Natural killer cell (primary cell): Measurements from ENCODE around the gene UBL4B. TPM values are rescaled to one million over a fixed set of nuclear protein-coding genes. Genes with fewer than 3 reads are reported as not detected.

ENCODE experiments used
- ATAC-seq, 3 donors: fragments of 150-1000 bp in 2 of 3; fragments of 200-7000 bp in 1 of 3; cut with Tn5 transposase; 1 replicate in 1 of 3; 2 replicates in 2 of 3; pipeline ENCODE4 v1.10.0; 2021; ENCODE audit warnings: mild to moderate bottlenecking in 2 of 3, moderate library complexity in 2 of 3
- DNase-seq, 2 donors: peaks; one replicate each; pipeline versions ENCODE4 v3.0.0 to v3.0.0-alpha.2; 2013 to 2021; ENCODE audit warnings: mixed read lengths in 1 of 2
- H3K27ac ChIP-seq: one replicate; pipeline ENCODE4 v1.5.1; 2013; ENCODE audit warnings: mild to moderate bottlenecking, low read length
- H3K27me3 ChIP-seq: one replicate; pipeline ENCODE4 v1.6.1; 2013; ENCODE audit warnings: low read length; ENCODE audit not compliant: control insufficient read depth, insufficient read depth
- H3K36me3 ChIP-seq: one replicate; pipeline ENCODE4 v1.6.1; 2013; ENCODE audit warnings: low read length; ENCODE audit not compliant: control insufficient read depth, insufficient read depth
- H3K4me1 ChIP-seq: one replicate; pipeline ENCODE4 v1.6.1; 2013; ENCODE audit warnings: low read length; ENCODE audit not compliant: control insufficient read depth, insufficient read depth
- H3K4me3 ChIP-seq: one replicate; pipeline ENCODE4 v1.5.1; 2013; ENCODE audit warnings: low read length
- H3K9me3 ChIP-seq: one replicate; pipeline ENCODE4 v1.6.1; 2013; ENCODE audit warnings: low read length; ENCODE audit not compliant: control insufficient read depth, insufficient read depth
- H3K27ac Mint-ChIP-seq, 2 donors: one replicate each; pipeline ENCODE4 v1.8.0; 2022; ENCODE audit warnings: mild to moderate bottlenecking in 2 of 2, mixed read lengths in 2 of 2, moderate library complexity in 1 of 2
- H3K27me3 Mint-ChIP-seq, 2 donors: one replicate each; pipeline ENCODE4 v1.8.0; 2022; ENCODE audit warnings: low read depth in 2 of 2, mixed read lengths in 2 of 2
- H3K36me3 Mint-ChIP-seq: one replicate; pipeline ENCODE4 v1.8.0; 2022; ENCODE audit warnings: mixed read lengths
- H3K4me1 Mint-ChIP-seq, 2 donors: one replicate each; pipeline ENCODE4 v1.8.0; 2022; ENCODE audit warnings: mixed read lengths in 2 of 2
- H3K4me3 Mint-ChIP-seq: one replicate; pipeline ENCODE4 v1.8.0; 2022; ENCODE audit warnings: mild to moderate bottlenecking, moderate library complexity, mixed read lengths
- H3K9me3 Mint-ChIP-seq, 2 donors: one replicate each; pipeline ENCODE4 v1.8.0; 2022; ENCODE audit warnings: mixed read lengths in 2 of 2
- WGBS: methylation state at CpG from one replicate; pipeline ENCODE4 v1.1.7; 2013; ENCODE audit warnings: missing lambda C conversion rate; ENCODE audit not compliant: insufficient coverage; 5-methylcytosine and 5-hydroxymethylcytosine counted together
- intact Hi-C: fragments of 100-400 bp; cut with micrococcal nuclease; formaldehyde crosslinking; loops from one replicate; pipeline ENCODE4 v1.14.2; 2022
- total RNA-seq, 4 donors: library from RNA; stranded (reverse); fragments of 120-200 nt in 1 of 4; gene quantifications; one replicate each; pipeline versions ENCODE4 v1.2.3 to v1.2.4, GENCODE V29; 2013 to 2022
- TF ChIP-seq, protein P1 (sequence below): fragments of 200-600 bp; IDR thresholded peaks from one replicate; pipeline ENCODE4 v1.8.0; 2022; ENCODE audit warnings: antibody characterized with exemption

UBL4B gene
- total RNA-seq, 3 donors from 2014 or later (not counting 1 experiment from before 2014, with no cell fraction given): not detected

DNA sequence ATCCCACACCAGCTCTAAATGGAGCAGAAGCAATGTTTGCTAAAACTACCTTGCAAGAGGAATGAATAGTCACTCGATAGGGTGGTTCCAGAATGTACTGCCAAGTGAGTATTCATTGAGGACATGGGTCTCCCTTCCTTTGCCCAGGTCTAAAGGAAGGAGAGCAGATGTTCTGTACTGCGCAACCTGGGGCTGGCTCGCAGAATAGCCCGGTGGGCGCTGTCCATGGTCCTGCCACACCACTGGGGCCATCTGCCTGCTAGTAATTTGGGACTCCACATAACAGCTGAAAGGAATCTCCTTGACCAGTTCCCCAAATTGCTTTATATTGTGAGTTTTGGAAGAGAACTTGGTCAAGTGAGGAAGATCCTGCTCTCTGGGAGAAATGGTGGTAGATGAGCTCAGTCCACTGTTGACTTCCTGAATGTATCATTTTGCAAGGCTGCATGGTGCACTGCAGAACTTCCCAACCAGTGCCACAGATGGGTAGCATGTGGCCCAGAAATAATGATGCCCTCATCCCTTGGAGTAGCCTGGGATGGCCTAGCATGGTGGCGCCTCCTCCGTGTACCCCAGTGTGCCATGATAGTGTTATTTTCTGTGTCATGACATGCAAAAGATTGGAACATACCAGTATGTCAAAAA is 43.8 kb downstream of the UBL4B start:
- no peak overlapping the region for H3K4me3 ChIP-seq
- peak; percentile 26 to 56 for DNase-seq
- Mint-ChIP-seq H3K4me1 (no peaks in the 10 kb centered on the region), H3K27me3 (peaks cover 37 to 43% of the 10 kb centered on the region in 2 donors), H3K36me3 (no peaks in the 10 kb centered on the region), H3K4me3 (no peak overlapping the region), H3K9me3 (peaks cover 0 to 3% of the 10 kb centered on the region in 2 donors), H3K27ac (no peak overlapping the region)
- H3K36me3 ChIP-seq: no peaks in the 10 kb centered on the region
- peaks cover 18% of the 10 kb centered on the region for H3K27me3 ChIP-seq
- H3K27ac ChIP-seq: no peak overlapping the region
- H3K4me1 ChIP-seq: no peaks in the 10 kb centered on the region
- intact Hi-C loops: no loop called here
- no peaks in the 10 kb centered on the region for H3K9me3 ChIP-seq
- ATAC-seq: peak in 1 of 3 donors; percentile 61
- 19% methylated on average over 7 of the region's 7 CpGs for WGBS
- TF ChIP-seq, protein P1, sequence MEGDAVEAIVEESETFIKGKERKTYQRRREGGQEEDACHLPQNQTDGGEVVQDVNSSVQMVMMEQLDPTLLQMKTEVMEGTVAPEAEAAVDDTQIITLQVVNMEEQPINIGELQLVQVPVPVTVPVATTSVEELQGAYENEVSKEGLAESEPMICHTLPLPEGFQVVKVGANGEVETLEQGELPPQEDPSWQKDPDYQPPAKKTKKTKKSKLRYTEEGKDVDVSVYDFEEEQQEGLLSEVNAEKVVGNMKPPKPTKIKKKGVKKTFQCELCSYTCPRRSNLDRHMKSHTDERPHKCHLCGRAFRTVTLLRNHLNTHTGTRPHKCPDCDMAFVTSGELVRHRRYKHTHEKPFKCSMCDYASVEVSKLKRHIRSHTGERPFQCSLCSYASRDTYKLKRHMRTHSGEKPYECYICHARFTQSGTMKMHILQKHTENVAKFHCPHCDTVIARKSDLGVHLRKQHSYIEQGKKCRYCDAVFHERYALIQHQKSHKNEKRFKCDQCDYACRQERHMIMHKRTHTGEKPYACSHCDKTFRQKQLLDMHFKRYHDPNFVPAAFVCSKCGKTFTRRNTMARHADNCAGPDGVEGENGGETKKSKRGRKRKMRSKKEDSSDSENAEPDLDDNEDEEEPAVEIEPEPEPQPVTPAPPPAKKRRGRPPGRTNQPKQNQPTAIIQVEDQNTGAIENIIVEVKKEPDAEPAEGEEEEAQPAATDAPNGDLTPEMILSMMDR: no peak

DNA sequence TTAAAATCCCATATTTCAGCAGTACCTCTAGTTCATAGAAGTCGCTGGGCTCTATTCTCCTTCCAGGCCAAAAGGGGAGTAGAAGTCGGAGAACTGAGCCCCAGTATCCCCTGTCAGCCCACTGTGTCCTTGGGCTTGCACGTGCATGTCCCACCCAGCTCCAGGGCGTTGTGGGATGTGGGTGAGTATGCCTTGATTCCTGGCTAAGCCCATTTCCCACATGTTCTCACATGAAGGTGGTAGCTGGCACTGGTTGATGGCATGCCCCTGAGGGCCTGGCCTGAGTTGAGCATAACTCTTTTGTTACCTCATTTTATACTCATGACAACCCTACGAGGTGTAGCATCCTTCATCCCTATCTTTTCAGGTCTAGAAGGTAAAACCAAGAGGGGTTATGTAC is 46.0 kb downstream of the UBL4B start:
- Histone ChIP-seq H3K4me1 (no peaks in the 10 kb centered on the region), H3K9me3 (no peaks in the 10 kb centered on the region), H3K36me3 (no peaks in the 10 kb centered on the region), H3K27ac (no peak overlapping the region), H3K4me3 (no peak overlapping the region), H3K27me3 (peaks cover 7% of the 10 kb centered on the region)
- Mint-ChIP-seq H3K27me3 (peaks cover 30 to 38% of the 10 kb centered on the region in 2 donors), H3K9me3 (peaks cover 0 to 3% of the 10 kb centered on the region in 2 donors), H3K36me3 (no peaks in the 10 kb centered on the region), H3K4me3 (no peak overlapping the region), H3K27ac (no peak overlapping the region), H3K4me1 (no peaks in the 10 kb centered on the region)
- intact Hi-C loops: no loop called here
- no peak for ATAC-seq
- no peak for DNase-seq
- WGBS: 66% methylated on average over 5 of the region's 5 CpGs
- TF ChIP-seq, protein P1: no peak

DNA sequence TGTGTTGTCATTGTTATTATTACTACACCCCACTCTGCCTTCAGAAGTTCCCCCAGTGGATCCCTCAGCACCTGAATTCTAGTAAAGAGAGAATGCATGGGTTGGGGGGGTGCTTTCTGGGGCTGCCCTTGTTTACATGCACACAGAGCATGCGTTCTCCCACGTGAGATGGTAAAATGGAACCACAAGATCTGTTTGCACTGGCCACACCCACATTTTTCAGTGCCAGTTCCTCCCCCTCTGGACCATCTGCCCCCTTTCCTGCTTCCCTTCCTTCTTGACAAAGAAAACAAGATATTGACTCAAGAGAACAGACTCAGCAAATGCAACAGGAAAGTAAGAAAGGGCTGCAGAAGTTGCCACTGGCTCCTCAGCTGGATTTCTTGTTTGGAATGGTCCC is 46.9 kb downstream of the UBL4B start:
- TF ChIP-seq, protein P1: no peak
- H3K4me3 ChIP-seq: no peak overlapping the region
- Mint-ChIP-seq H3K9me3 (peaks cover 0 to 3% of the 10 kb centered on the region in 2 donors), H3K27ac (no peak overlapping the region), H3K4me1 (no peaks in the 10 kb centered on the region), H3K4me3 (no peak overlapping the region), H3K27me3 (peaks cover 32 to 38% of the 10 kb centered on the region in 2 donors), H3K36me3 (no peaks in the 10 kb centered on the region)
- ATAC-seq: no peak
- H3K27me3 ChIP-seq: peaks cover 7% of the 10 kb centered on the region
- 23% methylated on average over 2 of the region's 2 CpGs for WGBS
- intact Hi-C loops: no loop called here
- no peaks in the 10 kb centered on the region for H3K4me1 ChIP-seq
- DNase-seq: no peak
- no peaks in the 10 kb centered on the region for H3K9me3 ChIP-seq
- H3K36me3 ChIP-seq: no peaks in the 10 kb centered on the region
- H3K27ac ChIP-seq: no peak overlapping the region
